NCI-H774 (cell line): Measurements from ENCODE around the gene SUPT16H.
"Not testable (repeated sequence)": the region's sequence is repeated elsewhere in the genome, so short reads cannot be mapped to it uniquely, and the experiment has no call there.

Experiments
- DNase-seq: peaks from one replicate; lab custom pipeline; 2025; lab: John Stamatoyannopoulos, UW

SUPT16H gene

DNA sequence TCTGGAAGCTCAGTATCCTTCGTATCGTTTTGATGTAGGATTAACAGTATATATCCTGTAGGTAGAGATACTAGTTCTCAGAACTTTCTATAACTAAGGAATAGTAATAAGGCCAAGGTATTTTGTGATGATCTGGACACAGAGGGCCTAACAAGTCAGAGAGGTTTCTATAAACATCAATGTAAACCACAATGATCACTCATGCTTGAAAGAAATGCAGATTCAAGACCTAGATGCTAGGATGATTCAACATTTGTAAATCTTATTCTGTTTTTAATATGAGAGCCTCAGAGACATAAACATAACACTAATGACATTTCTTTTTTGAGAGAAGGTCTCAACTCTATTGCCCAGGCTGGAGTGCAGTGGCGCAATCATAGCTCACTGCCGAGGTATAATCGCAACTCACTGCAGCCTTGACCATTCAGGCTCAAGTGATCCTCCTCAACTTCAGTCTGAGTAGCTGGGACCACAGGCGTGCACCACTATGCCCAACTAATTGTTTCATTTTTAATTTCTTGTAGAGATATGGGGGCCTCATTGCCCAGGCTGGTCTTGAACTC is 16.2 kb downstream of the SUPT16H start:
- DNase-seq, result no peak

GRCh38 chr14:21356511-21356910 is 27.3 kb downstream of the SUPT16H start:
- no peak for DNase-seq

- no peak for DNase-seq
These were observed 31.2 kb downstream of the SUPT16H start for GRCh38 chr14:21352587-21352986.

GRCh38 chr14:21350539-21350938 is 33.3 kb downstream of the SUPT16H start:
- DNase-seq, result no peak

GRCh38 chr14:21347201-21347600 is 36.6 kb downstream of the SUPT16H start:
- DNase-seq, result no peak

GRCh38 chr14:21346532-21347135 is 37.2 kb downstream of the SUPT16H start:
- DNase-seq, result no peak

- DNase-seq, result no peak
These were observed 40.6 kb downstream of the SUPT16H start for GRCh38 chr14:21343035-21343794.

GRCh38 chr14:21334202-21334906 is 49.5 kb downstream of the SUPT16H start:
- no peak for DNase-seq

GRCh38 chr14:21332950-21333349 is 50.9 kb downstream of the SUPT16H start:
- no peak for DNase-seq

- DNase-seq, result no peak
These were observed 56.8 kb downstream of the SUPT16H start for GRCh38 chr14:21326972-21327371.

DNA sequence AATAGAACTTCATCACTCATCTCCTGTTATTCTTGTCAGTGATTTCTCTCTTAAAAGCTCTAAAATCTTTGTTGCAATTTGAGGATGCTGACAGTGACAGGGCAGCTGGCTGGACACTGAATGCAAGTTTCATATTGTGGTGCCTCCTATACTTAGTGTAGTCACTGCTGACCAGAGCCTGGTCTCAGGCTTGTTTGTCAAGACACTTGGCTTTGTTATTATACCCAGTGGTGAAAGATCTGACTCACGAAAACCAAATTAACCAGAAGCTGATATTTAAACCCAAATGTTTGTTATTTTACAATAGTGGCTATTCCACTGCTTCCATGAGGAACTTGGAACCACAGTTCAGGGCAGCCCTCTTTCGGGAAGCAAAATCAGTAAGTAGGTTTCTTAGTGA is 61.1 kb downstream of the SUPT16H start:
- no peak for DNase-seq

DNA sequence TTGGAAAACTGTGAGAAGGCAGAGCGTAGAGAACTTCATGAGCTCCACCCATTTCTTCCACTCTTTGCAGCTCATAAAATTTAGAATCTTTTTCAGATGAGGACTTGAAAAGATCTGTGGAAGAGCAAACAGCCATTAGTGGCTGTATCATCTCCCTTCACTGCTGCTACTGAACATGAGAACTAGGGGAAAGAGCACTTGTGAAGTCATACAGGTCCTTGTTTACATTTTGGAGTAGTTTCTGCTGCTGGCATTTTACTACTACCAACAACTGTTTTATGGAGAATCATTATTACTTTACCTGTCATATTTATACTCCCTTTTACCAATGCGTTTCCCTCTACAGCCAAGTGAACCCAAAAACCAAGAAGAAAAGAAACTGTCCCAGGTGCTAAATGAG is 62.9 kb downstream of the SUPT16H start:
- DNase-seq, result no peak

DNA sequence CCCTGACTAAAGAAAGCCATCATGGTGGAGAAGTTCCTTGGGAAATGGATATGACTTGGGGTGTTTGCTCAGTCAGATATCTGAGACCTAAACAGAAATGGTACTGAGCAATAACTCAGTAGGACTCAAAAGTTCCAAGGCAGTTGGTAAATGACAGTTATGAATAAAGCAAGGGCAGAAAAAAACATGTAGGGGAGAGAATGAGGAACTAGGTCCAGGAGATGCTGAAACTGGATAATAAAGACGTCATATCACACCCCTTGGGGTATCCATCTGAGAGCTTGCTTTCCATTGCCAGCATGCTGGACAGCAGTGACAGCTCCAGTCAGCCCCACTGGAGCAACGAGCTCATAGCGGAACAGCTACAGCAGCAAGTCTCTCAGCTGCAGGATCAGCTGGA is 66.4 kb downstream of the SUPT16H start:
- no peak for DNase-seq

DNA sequence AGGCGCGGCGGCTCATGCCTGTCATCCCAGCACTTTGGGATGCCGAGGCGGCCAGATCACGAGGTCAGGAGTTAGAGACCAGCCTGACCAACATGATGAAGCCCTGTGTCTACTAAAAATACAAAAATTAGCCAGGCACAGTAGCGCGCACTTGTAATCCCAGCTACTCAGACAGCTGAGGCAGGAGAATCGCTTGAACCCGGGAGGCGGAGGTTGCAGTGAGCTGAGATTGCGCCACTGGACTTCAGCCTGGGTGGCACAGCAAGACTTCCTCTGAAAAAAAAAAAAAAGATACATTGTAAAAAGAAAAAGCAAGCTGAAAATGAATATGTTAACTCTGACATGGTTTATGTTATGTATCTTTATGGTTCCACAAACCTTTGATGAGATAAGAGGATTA is 70.3 kb downstream of the SUPT16H start:
- DNase-seq, result no peak

DNA sequence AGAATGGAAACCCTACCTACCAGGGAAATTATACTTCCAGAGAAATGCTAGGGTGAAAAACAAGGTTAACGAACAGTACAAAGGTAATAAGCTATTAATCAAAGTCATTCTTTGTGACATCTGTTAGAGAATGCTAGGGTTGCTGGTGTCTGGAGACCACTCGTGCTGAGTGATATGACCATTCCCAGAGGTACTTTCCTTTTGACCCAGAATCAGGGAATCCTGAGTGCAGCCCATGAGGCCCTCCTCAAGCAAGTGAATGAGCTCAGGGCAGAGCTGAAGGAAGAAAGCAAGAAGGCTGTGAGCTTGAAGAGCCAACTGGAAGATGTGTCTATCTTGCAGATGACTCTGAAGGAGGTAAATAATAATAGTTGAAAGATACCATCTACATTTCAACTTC is 72.2 kb downstream of the SUPT16H start:
- no peak for DNase-seq

GRCh38 chr14:21309956-21310355 is 73.9 kb downstream of the SUPT16H start:
- DNase-seq, result no peak

DNA sequence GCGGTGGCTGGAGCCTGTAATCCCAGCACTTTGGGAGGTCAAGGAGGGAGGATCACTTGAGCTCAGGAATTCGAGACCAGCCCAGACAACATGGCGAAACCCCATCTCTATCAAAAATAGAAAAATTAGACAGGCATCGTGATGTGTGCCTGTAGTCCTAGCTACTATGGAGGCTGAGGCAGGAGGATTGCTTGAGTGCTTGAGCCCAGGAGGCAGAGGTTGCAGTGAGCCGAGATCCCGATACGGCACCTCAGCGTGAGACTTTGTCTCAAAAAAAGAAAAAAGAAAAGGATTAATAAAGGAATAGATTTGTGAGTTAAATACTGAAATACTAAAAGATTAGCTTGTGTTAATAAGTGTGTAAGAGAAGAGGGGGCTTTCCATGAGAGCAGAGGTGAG is 74.6 kb downstream of the SUPT16H start:
- DNase-seq, result no peak

DNA sequence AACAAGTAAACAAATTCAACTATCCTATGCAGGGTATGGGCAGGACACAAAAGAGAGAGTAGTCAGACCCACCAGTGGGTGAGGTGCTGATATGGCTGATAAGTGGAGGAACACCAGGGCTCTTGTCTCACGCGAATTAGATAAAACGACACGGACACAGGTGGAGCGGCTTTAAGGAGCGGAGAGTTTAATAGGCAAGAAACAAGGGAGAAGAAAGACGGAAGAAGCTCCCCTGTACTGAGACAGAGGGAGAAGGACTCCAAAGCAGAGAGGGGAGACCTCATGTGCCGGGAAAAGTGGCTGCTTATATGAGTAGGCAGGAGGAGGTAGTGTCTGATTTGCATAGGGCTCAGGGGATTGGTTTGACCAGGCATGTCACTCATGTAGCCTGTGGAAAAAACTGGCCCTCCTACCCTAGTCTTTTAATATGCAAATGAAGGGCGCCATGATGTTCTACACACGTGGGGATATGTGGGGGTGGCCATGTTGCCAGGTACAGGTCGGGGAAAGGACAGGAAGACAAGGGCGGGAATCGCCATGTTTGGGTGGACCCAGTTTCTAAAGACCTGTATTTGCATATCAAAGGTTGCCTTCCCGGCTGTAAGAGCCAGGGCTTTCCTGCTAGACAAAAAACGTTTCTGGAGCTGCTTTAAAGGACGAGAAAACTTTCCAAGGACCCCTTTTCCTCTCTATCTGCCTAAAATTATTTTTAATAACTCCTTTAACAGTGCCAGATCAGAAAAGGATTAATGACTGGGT is 75.2 kb downstream of the SUPT16H start:
- peak; percentile 96 for DNase-seq

- DNase-seq, result peak; percentile 28
These were observed 75.7 kb downstream of the SUPT16H start for GRCh38 chr14:21308132-21308478.

GRCh38 chr14:21307637-21308036 is 76.2 kb downstream of the SUPT16H start:
- DNase-seq, result no peak

- not testable (repeated sequence) for DNase-seq
These were observed 81.0 kb downstream of the SUPT16H start for GRCh38 chr14:21302836-21303140.
